NCI-H2171 treated with DMSO at 0.1 percent for 48 hours (cell line): ENCODE results near the gene ADCY3.
"Not testable (repeated sequence)": the region's sequence is repeated elsewhere in the genome, so short reads cannot be mapped to it uniquely, and the experiment has no call there.

ENCODE experiments used
- DNase-seq: peaks from one replicate; lab custom pipeline; 2025; lab: John Stamatoyannopoulos, UW

Gene ADCY3

GRCh38 chr2:24809316-24810007, 110.6 kb downstream of the ADCY3 start:
- DNase-seq, result no peak

- DNase-seq, result no peak
Measured at GRCh38 chr2:24806661-24807036, 113.4 kb downstream of the ADCY3 start.

GRCh38 chr2:24805811-24806660, 114.0 kb downstream of the ADCY3 start:
- not testable (repeated sequence) for DNase-seq

GRCh38 chr2:24800487-24800886, 119.5 kb downstream of the ADCY3 start:
- DNase-seq, result not testable (repeated sequence)

GRCh38 chr2:24797644-24798043, 122.4 kb downstream of the ADCY3 start:
- no peak for DNase-seq

GRCh38 chr2:24793761-24794435, 126.1 kb downstream of the ADCY3 start:
- peak; percentile 72 for DNase-seq

GRCh38 chr2:24792874-24793760, 126.9 kb downstream of the ADCY3 start, which contains the start of the genes CENPO and PTRHD1:
TSS of gene CENPO (plus strand) at chr2:24793425. CDS start at chr2:24793920, 495 bp downstream.
TSS of gene PTRHD1 (minus strand) at chr2:24793391. CDS start at chr2:24793377, 14 bp downstream.
- peak; percentile 99 for DNase-seq

GRCh38 chr2:24792542-24792873, 127.5 kb downstream of the ADCY3 start:
- no peak for DNase-seq

- DNase-seq, result no peak
Measured at GRCh38 chr2:24791452-24791851, 128.6 kb downstream of the ADCY3 start.

- DNase-seq, result no peak
Measured at GRCh38 chr2:24788816-24789215, 131.2 kb downstream of the ADCY3 start.

GRCh38 chr2:24787532-24787931, 132.5 kb downstream of the ADCY3 start:
- DNase-seq, result no peak

- peak; percentile 43 for DNase-seq
Measured at GRCh38 chr2:24785671-24786321, 134.2 kb downstream of the ADCY3 start.

- DNase-seq, result no peak
Measured at GRCh38 chr2:24783641-24784040, 136.4 kb downstream of the ADCY3 start.

- no peak for DNase-seq
Measured at GRCh38 chr2:24779116-24779515, 140.9 kb downstream of the ADCY3 start.

GRCh38 chr2:24774373-24774772, 145.7 kb downstream of the ADCY3 start:
- no peak for DNase-seq

GRCh38 chr2:24771764-24772586, 148.1 kb downstream of the ADCY3 start:
- DNase-seq, result no peak

GRCh38 chr2:24771061-24771460, 149.0 kb downstream of the ADCY3 start:
- no peak for DNase-seq
